ENCODE results near the gene MAL.

MAL gene

GRCh38 chr2:95014126-95014708, 11.3 kb upstream of the MAL start:
- FAIRE-seq (no peak), DNase-seq (ENCODE audit: insufficient read length, low spot score) (no peak)

GRCh38 chr2:95015261-95015912, 10.1 kb upstream of the MAL start:
- DNase-seq (ENCODE audit: insufficient read length, low spot score) (no peak), FAIRE-seq (no peak)

- no peak for FAIRE-seq
- DNase-seq (ENCODE audit: insufficient read length, low spot score): no peak
These were observed 8.9 kb upstream of the MAL start for GRCh38 chr2:95016616-95017015.

- DNase-seq (ENCODE audit: insufficient read length, low spot score) (no peak), FAIRE-seq (no peak)
These were observed 8.4 kb upstream of the MAL start for GRCh38 chr2:95017071-95017501.

- FAIRE-seq: no peak
- no peak for DNase-seq (ENCODE audit: insufficient read length, low spot score)
These were observed 7.7 kb upstream of the MAL start for GRCh38 chr2:95017836-95018235.

- no peak for FAIRE-seq
- DNase-seq (ENCODE audit: insufficient read length, low spot score): no peak
These were observed 7.2 kb upstream of the MAL start for GRCh38 chr2:95018301-95018700.

GRCh38 chr2:95018861-95019550, 6.5 kb upstream of the MAL start:
- FAIRE-seq: no peak

GRCh38 chr2:95019572-95019971, 5.9 kb upstream of the MAL start:
- FAIRE-seq: no peak
- no peak for DNase-seq (ENCODE audit: insufficient read length, low spot score)

More at GRCh38 chr2:95018861-95019550, 6.5 kb upstream of the MAL start:
- DNase-seq (ENCODE audit: insufficient read length, low spot score): no peak

- FAIRE-seq (no peak), DNase-seq (ENCODE audit: insufficient read length, low spot score) (no peak)
These were observed 5.1 kb upstream of the MAL start for GRCh38 chr2:95020275-95021022.

GRCh38 chr2:95021023-95021416, 4.5 kb upstream of the MAL start:
- FAIRE-seq (no peak), DNase-seq (ENCODE audit: insufficient read length, low spot score) (no peak)

- DNase-seq (ENCODE audit: insufficient read length, low spot score): no peak
- FAIRE-seq: no peak
These were observed 3.7 kb upstream of the MAL start for GRCh38 chr2:95021847-95022246.

- FAIRE-seq (no peak), DNase-seq (ENCODE audit: insufficient read length, low spot score) (peak; percentile 85)
These were observed 2.9 kb upstream of the MAL start for GRCh38 chr2:95022309-95023221.

- no peak for DNase-seq (ENCODE audit: insufficient read length, low spot score)
These were observed 2.3 kb upstream of the MAL start for GRCh38 chr2:95023222-95023597.

GRCh38 chr2:95024371-95024770, 1.1 kb upstream of the MAL start:
- no peak for FAIRE-seq
- DNase-seq (ENCODE audit: insufficient read length, low spot score): no peak

More at GRCh38 chr2:95023222-95023597, 2.3 kb upstream of the MAL start:
- peak; percentile 48 for FAIRE-seq

- no peak for FAIRE-seq
- no peak for DNase-seq (ENCODE audit: insufficient read length, low spot score)
These were observed 525 bp upstream of the MAL start for GRCh38 chr2:95024960-95025405.

GRCh38 chr2:95026471-95027368, 1.2 kb downstream of the MAL start:
- no peak for DNase-seq (ENCODE audit: insufficient read length, low spot score)
- FAIRE-seq: no peak

GRCh38 chr2:95027369-95027720, 1.8 kb downstream of the MAL start:
- no peak for FAIRE-seq
- no peak for DNase-seq (ENCODE audit: insufficient read length, low spot score)

- FAIRE-seq: no peak
- no peak for DNase-seq (ENCODE audit: insufficient read length, low spot score)
These were observed 4.4 kb downstream of the MAL start for GRCh38 chr2:95029898-95030341.

- no peak for DNase-seq (ENCODE audit: insufficient read length, low spot score)
- no peak for FAIRE-seq
These were observed 5.0 kb downstream of the MAL start for GRCh38 chr2:95030496-95030895.

Data from GM19239 (cell line).